WI38 (cell line): ENCODE measurements around the gene PDHX.

Experiments
- H3K4me3 ChIP-seq: 2 replicates; pipeline ENCODE4 v1.5.1; 2011; ENCODE audit warnings: low read depth, mild to moderate bottlenecking, control low read depth, low read length
- CTCF ChIP-seq: IDR thresholded peaks from 2 replicates; pipeline ENCODE4 v1.5.1; 2012; ENCODE audit warnings: low read depth, mild to moderate bottlenecking, control low read depth, low read length

The PDHX gene

GRCh38 chr11:34898474-34898873, 17.9 kb upstream of the PDHX start:
- TF ChIP-seq CTCF, result no peak
- H3K4me3 ChIP-seq, result no peak overlapping the region

GRCh38 chr11:34899633-34900016, 16.8 kb upstream of the PDHX start:
- H3K4me3 ChIP-seq, result no peak overlapping the region

GRCh38 chr11:34904421-34904955, 11.9 kb upstream of the PDHX start:
- no peak for TF ChIP-seq CTCF
- no peak overlapping the region for H3K4me3 ChIP-seq

More at GRCh38 chr11:34899633-34900016, 16.8 kb upstream of the PDHX start:
- TF ChIP-seq CTCF, result no peak

GRCh38 chr11:34905666-34906065, 10.8 kb upstream of the PDHX start:
- H3K4me3 ChIP-seq, result no peak overlapping the region
- TF ChIP-seq CTCF, result no peak

GRCh38 chr11:34907934-34908593, 8.4 kb upstream of the PDHX start:
- no peak for TF ChIP-seq CTCF
- no peak overlapping the region for H3K4me3 ChIP-seq

GRCh38 chr11:34909415-34909814, 7.0 kb upstream of the PDHX start:
- H3K4me3 ChIP-seq, result no peak overlapping the region
- no peak for TF ChIP-seq CTCF

GRCh38 chr11:34909955-34910354, 6.5 kb upstream of the PDHX start:
- no peak for TF ChIP-seq CTCF
- H3K4me3 ChIP-seq, result no peak overlapping the region
